DOHH2 (cell line): ENCODE data around the gene SKOR1.
A peak's percentile ranks its signal among the peaks of the same experiment; 100 is the strongest.

Experiments
- H3F3A ChIP-seq: fragments of 200-600 bp; sonication (generic), shearing (Covaris generic); 2 replicates; pipeline ENCODE4 v1.6.0; 2016; ENCODE audit warnings: antibody characterized with exemption, mild to moderate bottlenecking; ENCODE audit not compliant: control insufficient read depth, insufficient read depth
- H3K27ac ChIP-seq: fragments of 200-600 bp; sonication (generic); 2 replicates; pipeline ENCODE4 v1.5.1; 2014; ENCODE audit warnings: low read depth, mild to moderate bottlenecking, low read length, moderate library complexity
- H3K27me3 ChIP-seq: fragments of 200-600 bp; sonication (generic); 2 replicates; pipeline ENCODE4 v1.6.1; 2014; ENCODE audit warnings: mild to moderate bottlenecking, low read length, mixed read lengths; ENCODE audit not compliant: control insufficient read depth
- H3K36me3 ChIP-seq: fragments of 200-600 bp; sonication (generic); 2 replicates; pipeline ENCODE4 v1.6.1; 2014; ENCODE audit warnings: mild to moderate bottlenecking, low read length, moderate library complexity, mixed read lengths; ENCODE audit not compliant: control insufficient read depth
- H3K4me1 ChIP-seq: fragments of 200-600 bp; sonication (generic); 2 replicates; pipeline ENCODE4 v1.6.1; 2014; ENCODE audit warnings: mild to moderate bottlenecking, low read length, mixed read lengths; ENCODE audit not compliant: control insufficient read depth
- H3K4me2 ChIP-seq: fragments of 200-600 bp; sonication (generic); 2 replicates; pipeline ENCODE4 v1.6.0; 2014; ENCODE audit warnings: mild to moderate bottlenecking, low read length, moderate library complexity
- H3K4me3 ChIP-seq: fragments of 200-600 bp; sonication (generic); 2 replicates; pipeline ENCODE4 v1.5.1; 2014; ENCODE audit warnings: mild to moderate bottlenecking, low read length, mixed read lengths
- H3K79me2 ChIP-seq: fragments of 200-600 bp; sonication (generic); 2 replicates; pipeline ENCODE4 v1.6.1; 2014; ENCODE audit warnings: mild to moderate bottlenecking, low read length, mixed read lengths; ENCODE audit not compliant: control insufficient read depth
- H3K9me2 ChIP-seq: fragments of 200-600 bp; sonication (generic); replicated peaks from 2 replicates; pipeline ENCODE4 v1.6.1; 2014; ENCODE audit warnings: mild to moderate bottlenecking, low read length, mixed read lengths; ENCODE audit not compliant: control insufficient read depth
- H3K9me3 ChIP-seq: fragments of 200-600 bp; sonication (generic); 2 replicates; pipeline ENCODE4 v1.6.1; 2014; ENCODE audit warnings: antibody characterized with exemption, low read length, mixed read lengths; ENCODE audit not compliant: control insufficient read depth, insufficient read depth
- H4K20me1 ChIP-seq: fragments of 200-600 bp; sonication (generic); 2 replicates; pipeline ENCODE4 v1.6.0; 2014; ENCODE audit warnings: low read depth, mild to moderate bottlenecking, antibody characterized with exemption, low read length, moderate library complexity; ENCODE audit not compliant: control insufficient read depth, insufficient read depth
- CTCF ChIP-seq: fragments of 200-600 bp; sonication (generic); IDR thresholded peaks from one replicate; pipeline ENCODE4 v1.5.1; 2014; ENCODE audit warnings: antibody characterized with exemption, mild to moderate bottlenecking, low read depth, low read length; ENCODE audit not compliant: poor library complexity, severe bottlenecking
- EZH2phosphoT487 ChIP-seq: fragments of 200-600 bp; sonication (generic); IDR thresholded peaks from 2 replicates; pipeline ENCODE4 v1.6.1; 2017; ENCODE audit warnings: borderline replicate concordance, mild to moderate bottlenecking, antibody characterized with exemption, low read length, moderate library complexity, mixed read lengths

SKOR1 gene

GRCh38 chr15:67840749-67841512, 15.6 kb downstream of the SKOR1 start:
- no peaks in the 10 kb centered on the region for H3K9me2 ChIP-seq
- H4K20me1 ChIP-seq, result no peaks in the 10 kb centered on the region
- no peaks in the 10 kb centered on the region for H3K9me3 ChIP-seq
- peak overlapping the region; percentile 95 for H3K4me3 ChIP-seq
- peaks cover 3% of the 10 kb centered on the region for H3K27me3 ChIP-seq
- H3K4me2 ChIP-seq, result peak overlapping the region; percentile 92
- peaks cover 2% of the 10 kb centered on the region; the same call in 1 of the 2 replicates for H3K36me3 ChIP-seq
- H3K4me1 ChIP-seq, result peaks cover 38% of the 10 kb centered on the region
- peaks cover 11% of the 10 kb centered on the region; the same call in 1 of the 2 replicates for H3F3A ChIP-seq
- H3K27ac ChIP-seq, result peak overlapping the region; percentile 81
- TF ChIP-seq EZH2phosphoT487, result no peak
- no peak for TF ChIP-seq CTCF
- no peaks in the 10 kb centered on the region for H3K79me2 ChIP-seq

GRCh38 chr15:67841513-67841762, 16.1 kb downstream of the SKOR1 start:
- Histone ChIP-seq H4K20me1 (no peaks in the 10 kb centered on the region), H3K9me2 (no peaks in the 10 kb centered on the region), H3K9me3 (no peaks in the 10 kb centered on the region), H3K27me3 (no peaks in the 10 kb centered on the region), H3K4me2 (peak overlapping the region; percentile 92), H3K4me3 (peak overlapping the region; percentile 95), H3K36me3 (peaks cover 2% of the 10 kb centered on the region; the same call in 1 of the 2 replicates), H3K27ac (no peak overlapping the region), H3K79me2 (no peaks in the 10 kb centered on the region), H3K4me1 (peaks cover 34% of the 10 kb centered on the region), H3F3A (peaks cover 11% of the 10 kb centered on the region; the same call in 1 of the 2 replicates)
- TF ChIP-seq EZH2phosphoT487 (no peak), CTCF (no peak)

- H3K9me2 ChIP-seq, result no peaks in the 10 kb centered on the region
Observed at GRCh38 chr15:67843092-67843501, 17.8 kb downstream of the SKOR1 start.

More at GRCh38 chr15:67843092-67843501, 17.8 kb downstream of the SKOR1 start:
- Histone ChIP-seq H3K27ac (no peak overlapping the region), H3K27me3 (no peaks in the 10 kb centered on the region), H3K9me3 (no peaks in the 10 kb centered on the region), H3K4me3 (no peak overlapping the region), H3K4me1 (peaks cover 27% of the 10 kb centered on the region), H4K20me1 (no peaks in the 10 kb centered on the region), H3F3A (0 out of 2 replicates have a peak, but pooled peaks cover under 1% of the 10 kb centered on the region), H3K36me3 (peaks cover 2% of the 10 kb centered on the region; the same call in 1 of the 2 replicates), H3K4me2 (no peak overlapping the region), H3K79me2 (no peaks in the 10 kb centered on the region)
- TF ChIP-seq CTCF (no peak), EZH2phosphoT487 (no peak)
